Parathyroid adenoma (tissue), 2 donors: ENCODE data around the gene NPAS2.

ENCODE experiments used
- H2AFZ ChIP-seq: fragments of 300-600 bp; sonication (generic); one replicate; pipeline ENCODE4 v1.7.0; 2017; ENCODE audit warnings: antibody characterized with exemption, mild to moderate bottlenecking
- H3K27ac ChIP-seq: fragments of 300-600 bp; sonication (generic); one replicate; pipeline ENCODE4 v1.7.0; 2017
- H3K27me3 ChIP-seq: fragments of 300-600 bp; sonication (generic); one replicate; pipeline ENCODE4 v1.7.0; 2017; ENCODE audit warnings: low read length; ENCODE audit not compliant: control insufficient read depth, insufficient read depth
- H3K36me3 ChIP-seq: fragments of 300-600 bp; sonication (generic); one replicate; pipeline ENCODE4 v1.7.0; 2017; ENCODE audit warnings: low read length; ENCODE audit not compliant: control insufficient read depth, insufficient read depth
- H3K4me1 ChIP-seq: fragments of 300-600 bp; sonication (generic); one replicate; pipeline ENCODE4 v1.7.0; 2017; ENCODE audit warnings: control low read depth
- H3K4me2 ChIP-seq: fragments of 300-600 bp; sonication (generic); one replicate; pipeline ENCODE4 v1.7.0; 2017; ENCODE audit warnings: low read length
- H3K4me3 ChIP-seq: fragments of 300-600 bp; sonication (generic); one replicate; pipeline ENCODE4 v1.7.0; 2017; ENCODE audit warnings: low read depth, low read length
- H3K79me2 ChIP-seq: fragments of 300-600 bp; sonication (generic); one replicate; pipeline ENCODE4 v1.7.0; 2017; ENCODE audit warnings: control low read depth
- H3K9ac ChIP-seq: fragments of 300-600 bp; sonication (generic); one replicate; pipeline ENCODE4 v1.7.0; 2017; ENCODE audit warnings: mild to moderate bottlenecking
- H3K9me3 ChIP-seq: fragments of 300-600 bp; sonication (generic); one replicate; pipeline ENCODE4 v1.7.0; 2017; ENCODE audit warnings: low read length; ENCODE audit not compliant: control insufficient read depth
- CTCF ChIP-seq: fragments of 300-600 bp; sonication (generic); IDR thresholded peaks from one replicate; pipeline ENCODE4 v1.7.0; 2017; ENCODE audit warnings: antibody characterized with exemption, mild to moderate bottlenecking
- donor health status: primary hyperparathyroidism.

NPAS2 gene

GRCh38 chr2:100785626-100786296 lies 34.2 kb upstream of the NPAS2 start:
- no peak overlapping the region for H3K4me3 ChIP-seq
- H3K27ac ChIP-seq = no peak overlapping the region
- H3K36me3 ChIP-seq = no peaks in the 10 kb centered on the region

GRCh38 chr2:100786297-100786658 lies 33.7 kb upstream of the NPAS2 start:
- no peak overlapping the region for H3K9ac ChIP-seq
- no peaks in the 10 kb centered on the region for H3K4me1 ChIP-seq
- no peak overlapping the region for H3K4me2 ChIP-seq
- H2AFZ ChIP-seq = no peak overlapping the region
- H3K27ac ChIP-seq = no peak overlapping the region
- no peaks in the 10 kb centered on the region for H3K36me3 ChIP-seq
- H3K79me2 ChIP-seq = no peaks in the 10 kb centered on the region
- no peak for TF ChIP-seq CTCF
- H3K9me3 ChIP-seq = no peaks in the 10 kb centered on the region
- H3K27me3 ChIP-seq = no peaks in the 10 kb centered on the region
- no peak overlapping the region for H3K4me3 ChIP-seq

More at GRCh38 chr2:100785626-100786296, 34.2 kb upstream of the NPAS2 start:
- Histone ChIP-seq H3K4me2 (no peak overlapping the region), H3K79me2 (no peaks in the 10 kb centered on the region), H3K9ac (no peak overlapping the region), H2AFZ (no peak overlapping the region), H3K9me3 (no peaks in the 10 kb centered on the region), H3K27me3 (no peaks in the 10 kb centered on the region), H3K4me1 (no peaks in the 10 kb centered on the region)
- TF ChIP-seq CTCF = no peak

- Histone ChIP-seq H3K27me3 (no peaks in the 10 kb centered on the region), H2AFZ (no peak overlapping the region), H3K79me2 (no peaks in the 10 kb centered on the region), H3K9me3 (no peaks in the 10 kb centered on the region), H3K27ac (no peak overlapping the region), H3K36me3 (no peaks in the 10 kb centered on the region), H3K4me2 (no peak overlapping the region), H3K4me1 (no peaks in the 10 kb centered on the region), H3K4me3 (no peak overlapping the region), H3K9ac (no peak overlapping the region)
- no peak for TF ChIP-seq CTCF
Measured at GRCh38 chr2:100786985-100787384, 33.0 kb upstream of the NPAS2 start.

GRCh38 chr2:100789361-100789760 lies 30.6 kb upstream of the NPAS2 start:
- H3K27ac ChIP-seq = no peak overlapping the region
- no peak overlapping the region for H2AFZ ChIP-seq
- no peak overlapping the region for H3K4me2 ChIP-seq
- no peak overlapping the region for H3K9ac ChIP-seq
- no peaks in the 10 kb centered on the region for H3K27me3 ChIP-seq
- no peak for TF ChIP-seq CTCF
- H3K79me2 ChIP-seq = no peaks in the 10 kb centered on the region
- H3K9me3 ChIP-seq = no peaks in the 10 kb centered on the region
- no peaks in the 10 kb centered on the region for H3K36me3 ChIP-seq
- H3K4me1 ChIP-seq = no peaks in the 10 kb centered on the region
- no peak overlapping the region for H3K4me3 ChIP-seq

- no peaks in the 10 kb centered on the region for H3K36me3 ChIP-seq
- no peak overlapping the region for H2AFZ ChIP-seq
- no peak overlapping the region for H3K4me3 ChIP-seq
- H3K4me1 ChIP-seq = no peaks in the 10 kb centered on the region
- H3K9ac ChIP-seq = no peak overlapping the region
- no peaks in the 10 kb centered on the region for H3K9me3 ChIP-seq
- no peak overlapping the region for H3K27ac ChIP-seq
- H3K4me2 ChIP-seq = no peak overlapping the region
- H3K79me2 ChIP-seq = no peaks in the 10 kb centered on the region
- no peak for TF ChIP-seq CTCF
- H3K27me3 ChIP-seq = no peaks in the 10 kb centered on the region
Measured at GRCh38 chr2:100791294-100791935, 28.5 kb upstream of the NPAS2 start.
